Measurements from ENCODE around the gene PCDHGC3. TPM values are rescaled to one million over a fixed set of nuclear protein-coding genes. Genes with fewer than 3 reads are reported as not detected.

The PCDHGC3 gene
- total RNA-seq, 1 donor from 2014 or later: 60.3 TPM

- Mint-ChIP-seq H3K36me3 (peaks cover 32% of the 10 kb centered on the region), H3K4me1 (ENCODE audit: unreplicated experiment) (peaks cover 53% of the 10 kb centered on the region), H3K4me3 (peak overlapping the region; percentile 97), H3K9me3 (no peaks in the 10 kb centered on the region), H3K27me3 (no peaks in the 10 kb centered on the region), H3K27ac (peak overlapping the region; percentile 89)
- no peak for TF ChIP-seq CTCF (conservative IDR thresholded peaks at IDR 0.05)
- no peak for DNase-seq (ENCODE audit: extremely low spot score, unreplicated experiment)
These were observed 38.8 kb downstream of the PCDHGC3 start for GRCh38 chr5:141514330-141515133.

GRCh38 chr5:141515141-141515540, 39.4 kb downstream of the PCDHGC3 start:
- no peaks in the 10 kb centered on the region for H3K27me3 Mint-ChIP-seq
- peak overlapping the region; percentile 36 for H3K4me3 Mint-ChIP-seq
- peaks cover 47% of the 10 kb centered on the region for H3K4me1 Mint-ChIP-seq (ENCODE audit: unreplicated experiment)
- peak overlapping the region; percentile 89 for H3K27ac Mint-ChIP-seq
- H3K36me3 Mint-ChIP-seq: peaks cover 38% of the 10 kb centered on the region
- H3K9me3 Mint-ChIP-seq: no peaks in the 10 kb centered on the region
- no peak for DNase-seq (ENCODE audit: extremely low spot score, unreplicated experiment)
- no peak for TF ChIP-seq CTCF (conservative IDR thresholded peaks at IDR 0.05)

- peaks cover 47% of the 10 kb centered on the region for H3K4me1 Mint-ChIP-seq (ENCODE audit: unreplicated experiment)
- H3K9me3 Mint-ChIP-seq: no peaks in the 10 kb centered on the region
- peaks cover 45% of the 10 kb centered on the region for H3K36me3 Mint-ChIP-seq
- peak overlapping the region; percentile 89 for H3K27ac Mint-ChIP-seq
- no peaks in the 10 kb centered on the region for H3K27me3 Mint-ChIP-seq
- DNase-seq (ENCODE audit: extremely low spot score, unreplicated experiment): no peak
- no peak for TF ChIP-seq CTCF (conservative IDR thresholded peaks at IDR 0.05)
- H3K4me3 Mint-ChIP-seq: no peak overlapping the region
These were observed 40.3 kb downstream of the PCDHGC3 start for GRCh38 chr5:141515946-141516671.

DNA sequence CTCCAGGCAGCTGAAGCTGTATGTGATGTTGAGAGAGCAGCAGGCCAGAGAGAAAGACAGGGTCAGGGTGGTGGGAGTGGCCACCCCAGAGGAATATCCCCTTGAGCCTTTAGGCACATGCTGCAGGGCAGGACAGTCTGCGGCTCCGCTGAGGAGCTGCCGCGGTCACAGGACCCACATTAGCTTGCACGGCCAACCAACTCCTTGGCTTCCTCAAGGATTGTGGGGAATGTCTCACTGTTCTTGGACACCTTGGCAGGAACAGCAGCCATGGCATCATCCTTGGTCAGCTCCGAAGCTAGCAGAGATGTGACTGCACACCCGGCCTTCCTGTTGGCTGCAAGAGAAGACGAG, 40.9 kb downstream of the PCDHGC3 start:
- Mint-ChIP-seq H3K27ac (no peak overlapping the region), H3K4me3 (no peak overlapping the region), H3K9me3 (no peaks in the 10 kb centered on the region), H3K36me3 (peaks cover 46% of the 10 kb centered on the region), H3K27me3 (no peaks in the 10 kb centered on the region), H3K4me1 (ENCODE audit: unreplicated experiment) (peaks cover 48% of the 10 kb centered on the region)
- no peak for TF ChIP-seq CTCF (conservative IDR thresholded peaks at IDR 0.05)
- DNase-seq (ENCODE audit: extremely low spot score, unreplicated experiment): no peak

- Mint-ChIP-seq H3K9me3 (no peaks in the 10 kb centered on the region), H3K4me1 (ENCODE audit: unreplicated experiment) (peaks cover 50% of the 10 kb centered on the region), H3K36me3 (peaks cover 46% of the 10 kb centered on the region), H3K27ac (no peak overlapping the region), H3K4me3 (no peak overlapping the region), H3K27me3 (no peaks in the 10 kb centered on the region)
- no peak for TF ChIP-seq CTCF (conservative IDR thresholded peaks at IDR 0.05)
- no peak for DNase-seq (ENCODE audit: extremely low spot score, unreplicated experiment)
These were observed 41.5 kb downstream of the PCDHGC3 start for GRCh38 chr5:141517312-141517711.
